Umbilical cord (tissue), 2 donors: ENCODE measurements around the gene NCOA7. TPM values are rescaled to one million over a fixed set of nuclear protein-coding genes. Genes with fewer than 3 reads are reported as not detected.
"Not testable (repeated sequence)": the region's sequence is repeated elsewhere in the genome, so short reads cannot be mapped to it uniquely, and the experiment has no call there.

ENCODE experiments used
- DNase-seq: peaks from one replicate; pipeline ENCODE4 v3.0.0-alpha.2; 2015; ENCODE audit warnings: low spot score
- total RNA-seq: library from RNA; depleted of rRNA; stranded (reverse); fragments of >200 nt; gene quantifications from one replicate; pipeline ENCODE4 v1.2.3, GENCODE V29; 2014; ENCODE audit warnings: low replicate concordance; ENCODE audit not compliant: insufficient read depth

NCOA7 gene
- total RNA-seq, 1 donor from 2014 or later, result 31.3 TPM

DNA sequence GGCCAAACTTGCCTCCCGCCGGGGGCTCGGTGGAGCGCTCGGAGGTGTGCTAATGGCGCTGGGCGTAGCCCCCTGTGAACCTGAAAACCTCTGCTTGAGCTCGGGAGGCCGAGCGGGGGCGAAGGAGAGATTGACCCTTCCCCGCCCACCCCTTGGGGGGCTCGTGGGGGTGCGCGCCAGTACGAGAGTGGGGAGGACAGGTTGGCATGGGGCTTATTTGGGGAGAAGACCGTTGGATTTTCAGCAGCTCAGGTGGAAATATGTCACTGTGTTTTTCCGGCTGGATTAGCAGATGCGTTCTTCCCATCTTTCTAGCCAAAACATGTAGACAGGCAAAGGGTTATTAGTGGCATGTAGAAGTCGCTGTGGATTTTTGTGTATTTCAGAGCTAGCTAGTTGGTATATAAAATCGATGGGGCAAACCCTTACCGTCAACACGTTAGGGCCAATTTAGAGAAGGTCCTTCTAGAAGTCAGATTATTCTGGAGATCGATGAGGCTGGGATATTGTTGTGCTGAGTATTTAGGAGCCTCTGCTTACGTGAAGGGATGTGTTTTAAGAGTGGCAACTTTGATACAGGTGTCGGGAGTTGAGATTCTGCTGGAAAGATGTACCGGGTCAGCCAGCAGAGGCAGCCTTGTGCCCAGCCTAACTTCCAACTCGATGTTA, 525 bp downstream of the NCOA7 start:
- peak; percentile 70 for DNase-seq

DNA sequence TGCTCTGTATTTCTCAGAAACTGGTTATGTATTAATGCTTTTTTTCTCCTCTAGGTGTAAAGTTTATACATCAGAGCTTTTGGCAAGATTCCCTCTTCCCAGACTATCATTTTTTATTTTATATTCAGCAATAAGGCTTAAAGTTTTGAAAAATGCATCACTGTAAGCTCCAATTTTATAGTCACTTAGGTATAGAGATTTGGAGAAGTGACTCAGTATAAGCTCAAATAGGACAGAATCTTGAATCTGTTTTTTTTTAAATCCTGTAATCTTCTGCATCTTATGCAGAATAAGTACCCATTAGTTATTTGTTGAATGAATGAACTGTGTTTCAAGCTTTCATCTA, 1.0 kb downstream of the NCOA7 start:
- DNase-seq, result no peak

DNA sequence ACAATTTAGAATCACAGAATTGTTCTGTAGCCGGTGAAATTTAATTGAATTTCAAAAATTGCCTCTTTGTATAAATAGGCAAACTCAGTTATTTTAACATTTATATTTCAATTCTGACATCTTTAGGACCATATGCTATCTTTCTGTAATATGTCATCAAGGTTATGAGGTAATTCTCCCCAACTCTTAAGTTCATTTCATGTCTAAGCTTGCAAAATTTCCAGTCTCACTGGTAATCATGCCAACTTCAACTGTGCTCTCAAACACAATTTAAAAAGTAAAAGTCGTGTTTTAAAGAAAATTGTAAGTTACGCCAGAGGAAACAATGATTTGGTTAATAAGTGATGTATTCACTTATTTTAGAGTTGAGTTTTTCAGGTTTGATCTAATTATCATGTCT, 1.4 kb downstream of the NCOA7 start:
- peak; percentile 29 for DNase-seq

DNA sequence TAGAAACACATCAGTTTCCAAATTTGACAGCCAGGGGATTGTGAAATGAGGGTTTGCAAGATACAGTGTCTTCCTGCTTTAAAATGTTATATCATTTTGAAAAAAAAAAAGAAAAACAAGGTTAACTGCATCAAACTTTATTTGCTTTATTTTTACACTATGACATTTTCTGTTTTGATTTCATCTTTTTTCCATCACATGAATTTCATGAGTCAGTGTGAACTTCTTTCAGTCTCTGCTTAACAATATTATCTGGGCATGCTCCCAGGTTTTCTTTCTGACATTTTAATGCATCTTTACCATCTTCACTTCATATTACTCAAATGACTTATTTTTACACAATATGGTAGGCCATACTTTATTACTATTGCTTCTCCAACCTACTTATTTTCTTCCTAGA, 1.9 kb downstream of the NCOA7 start:
- peak; percentile 54 for DNase-seq

DNA sequence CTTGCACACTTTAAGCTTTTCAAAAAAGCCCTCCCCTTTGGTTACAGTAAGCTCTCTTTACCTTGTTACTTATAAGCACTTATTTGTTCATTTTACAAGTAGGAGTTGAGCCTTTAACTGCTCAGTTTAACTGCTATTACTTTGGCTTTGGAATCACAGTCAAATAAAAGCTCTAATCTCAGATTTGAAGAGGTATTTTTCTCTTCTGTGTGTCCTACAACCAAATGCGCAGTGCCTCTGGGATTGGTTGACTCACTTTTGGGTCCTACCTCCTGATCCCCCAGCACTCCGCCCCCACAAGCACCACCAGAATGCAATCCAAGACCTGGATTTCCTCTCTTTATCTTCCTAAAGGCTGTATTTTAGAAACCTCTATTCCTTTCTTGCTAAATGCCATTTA, 2.5 kb downstream of the NCOA7 start:
- no peak for DNase-seq

DNA sequence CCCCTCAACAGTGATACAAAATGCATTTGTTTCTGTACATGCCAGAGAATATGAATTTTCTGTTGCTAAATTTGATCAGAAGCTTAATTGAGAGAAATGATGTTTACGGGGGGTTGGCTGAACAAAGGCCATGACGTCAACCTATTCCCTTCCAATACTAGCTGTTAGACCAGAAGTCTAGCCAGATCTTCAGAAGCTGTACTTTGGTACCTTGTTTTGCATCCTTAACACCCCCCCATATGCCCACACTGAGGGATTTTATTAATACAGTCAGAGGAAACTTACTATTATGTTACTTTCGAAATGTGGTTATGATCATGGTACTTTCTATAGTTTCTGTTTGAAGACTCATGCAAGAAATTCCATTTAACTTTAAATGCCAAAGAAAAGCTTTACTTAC, 3.1 kb downstream of the NCOA7 start:
- DNase-seq, result no peak

DNA sequence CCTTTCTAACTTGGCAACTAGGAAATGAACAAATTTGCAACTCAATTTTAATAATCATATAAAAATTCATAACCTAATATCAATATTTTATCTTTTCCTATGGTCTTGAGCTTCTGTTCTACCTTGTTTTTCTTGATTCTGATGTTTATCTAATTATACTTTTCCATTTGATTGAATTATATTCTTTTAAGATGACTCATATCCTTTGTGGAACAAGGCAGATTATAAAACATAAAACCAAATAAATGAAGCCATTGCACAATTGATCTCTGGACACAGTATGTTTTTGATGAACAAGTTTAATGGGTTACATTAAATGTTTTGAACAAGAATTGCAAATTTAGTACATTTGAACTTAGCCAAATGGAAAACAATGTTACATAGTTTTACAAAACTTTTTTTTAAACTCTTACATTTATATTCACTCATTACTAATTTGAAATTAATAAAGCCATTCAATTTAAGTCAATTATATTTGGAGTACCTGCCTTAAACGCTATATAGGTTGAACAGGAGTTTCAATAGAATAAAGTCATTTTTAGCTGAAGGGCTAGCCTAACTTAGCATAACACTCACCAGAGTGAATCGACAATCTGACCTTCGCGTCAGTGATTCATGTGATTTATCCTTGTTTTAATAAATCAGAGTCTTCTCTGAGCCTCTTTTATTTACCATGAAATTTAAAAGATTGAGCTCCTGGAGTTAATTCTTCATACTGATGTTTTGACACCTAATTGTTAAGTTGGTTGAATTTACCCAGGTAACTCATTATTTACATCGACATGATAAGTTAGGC, 3.8 kb downstream of the NCOA7 start:
- no peak for DNase-seq

DNA sequence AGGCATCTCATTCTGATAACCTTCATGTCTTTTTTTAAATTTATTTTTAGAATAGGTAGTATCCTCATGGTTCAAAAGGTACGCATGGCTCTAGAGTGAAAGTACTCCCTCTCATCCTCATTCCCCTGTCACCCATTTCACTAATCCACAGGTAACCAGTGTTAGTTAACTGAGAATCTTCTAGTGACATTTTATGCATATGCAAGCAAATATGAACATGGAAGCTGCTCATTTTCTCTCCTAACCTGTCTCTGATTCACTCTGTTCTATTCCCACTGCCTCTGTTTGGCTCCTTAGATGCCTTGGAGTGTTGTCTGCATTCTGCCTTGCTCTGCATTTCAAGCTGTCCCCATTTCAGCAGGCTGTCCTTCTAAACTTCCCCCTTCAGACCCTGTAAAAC, 4.5 kb downstream of the NCOA7 start:
- DNase-seq, result no peak

DNA sequence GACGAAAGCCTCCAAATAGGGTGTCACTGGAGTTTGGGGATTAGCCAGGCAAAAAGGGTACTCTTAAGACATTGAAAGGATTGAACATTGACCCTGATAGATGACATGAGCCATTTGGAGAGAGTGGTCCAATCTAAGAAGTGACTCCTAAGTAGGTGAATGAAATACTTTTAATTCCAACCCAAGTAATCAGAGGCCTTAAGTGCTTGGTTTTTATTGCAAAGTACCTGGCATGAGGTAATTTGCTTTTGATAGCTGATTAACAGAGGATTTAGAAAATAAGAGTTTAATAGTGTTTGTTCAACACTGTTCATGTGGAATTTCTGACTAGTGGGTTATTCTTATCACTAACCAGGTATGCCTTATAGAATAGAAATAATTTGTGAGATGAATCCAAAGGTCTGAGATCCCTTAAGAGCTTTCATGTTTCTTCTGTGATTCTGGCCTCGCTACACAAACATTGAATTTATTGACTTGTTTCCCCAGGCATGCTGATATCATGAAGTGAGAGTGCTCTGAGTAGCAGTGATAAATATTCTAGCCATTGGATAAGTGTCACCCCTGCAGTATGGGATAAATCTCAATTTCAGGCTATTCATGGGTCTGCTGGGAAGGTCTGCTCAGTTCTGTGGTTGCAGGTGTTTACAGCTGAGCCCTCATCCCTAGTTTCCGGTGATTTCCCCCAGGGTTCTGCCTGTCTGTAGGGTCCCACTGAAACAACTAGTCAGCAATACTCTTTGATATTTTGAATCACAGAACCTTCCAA, 6.5 kb downstream of the NCOA7 start:
- no peak for DNase-seq

DNA sequence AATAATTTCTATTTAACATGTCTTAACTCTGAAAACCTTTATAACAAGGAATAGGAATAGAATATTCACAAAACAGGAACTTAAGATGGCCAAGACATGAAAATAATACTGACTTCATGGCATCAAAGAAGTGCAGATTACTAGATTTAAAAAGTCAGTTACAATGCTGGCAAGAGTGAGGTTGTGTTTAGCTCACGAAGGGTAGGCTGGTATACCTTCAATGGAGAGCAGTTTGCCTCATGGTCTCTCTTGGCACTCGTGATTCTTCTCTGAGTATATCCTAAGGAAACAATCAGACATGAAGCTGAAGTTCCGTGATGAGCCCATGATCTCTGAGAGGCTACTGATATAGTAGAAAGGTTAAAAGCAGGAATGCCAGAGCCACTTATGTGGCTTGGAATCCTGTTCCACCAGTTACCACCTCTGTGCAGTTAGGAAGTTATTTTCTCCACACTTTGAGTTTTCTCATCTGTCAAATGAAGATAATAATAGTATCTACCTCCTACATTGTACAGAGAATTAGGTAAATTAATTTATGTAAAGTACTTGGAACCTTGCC, 7.2 kb downstream of the NCOA7 start:
- DNase-seq, result no peak

DNA sequence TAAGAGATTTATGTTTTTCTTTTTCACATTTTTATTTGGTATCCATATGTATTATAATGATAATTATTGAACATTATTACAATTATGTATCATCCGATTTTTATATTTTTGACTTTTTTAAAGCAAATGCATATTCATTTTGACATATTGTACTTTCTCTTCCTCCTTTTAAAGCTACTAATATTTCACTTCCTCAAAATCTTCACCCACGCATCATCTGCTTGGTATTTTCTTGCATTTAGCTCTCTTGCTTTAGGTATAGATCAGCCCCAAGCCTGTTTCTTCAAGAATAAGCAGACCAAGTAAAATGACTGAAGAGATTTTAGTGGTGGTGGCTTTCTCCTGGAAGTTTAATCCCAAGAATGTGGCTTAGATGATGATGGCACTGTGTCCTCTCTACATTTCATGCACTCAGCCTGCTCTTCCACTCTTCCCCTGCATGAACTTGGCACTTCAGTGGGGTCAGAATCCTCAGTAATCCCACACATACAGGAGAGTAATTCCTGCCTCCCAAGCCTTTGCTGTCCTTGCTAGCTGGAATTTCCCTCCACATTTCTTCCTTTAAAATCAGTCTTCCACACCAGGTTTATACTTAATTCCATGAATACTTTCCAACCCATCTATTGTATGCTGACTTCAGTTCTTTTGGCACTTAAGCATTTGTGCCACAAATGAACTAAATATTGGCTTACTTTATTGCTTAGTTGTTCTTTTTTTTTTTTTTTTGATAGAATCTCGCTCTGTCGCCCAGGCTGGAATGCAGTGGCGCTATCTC, 8.2 kb downstream of the NCOA7 start:
- DNase-seq, result no peak

DNA sequence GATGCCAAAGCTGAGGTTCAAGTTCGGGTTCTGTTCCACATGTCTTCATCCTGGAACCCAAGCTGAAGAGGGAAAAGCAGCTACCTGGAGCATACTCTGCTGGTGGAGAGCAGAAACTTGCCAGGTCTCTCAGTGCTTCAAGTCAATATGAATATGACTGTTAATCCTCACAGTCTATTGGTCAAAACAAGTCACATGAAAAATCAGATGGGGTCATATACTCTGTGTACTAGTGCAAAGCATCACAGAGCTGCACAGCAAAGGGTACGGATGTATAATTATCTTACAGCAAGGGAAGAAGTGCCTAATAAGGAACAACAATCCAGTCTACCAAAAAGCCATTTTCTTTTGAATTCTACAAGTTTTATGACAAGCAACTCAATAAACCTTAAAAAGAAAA, 11.6 kb downstream of the NCOA7 start:
- DNase-seq, result no peak

DNA sequence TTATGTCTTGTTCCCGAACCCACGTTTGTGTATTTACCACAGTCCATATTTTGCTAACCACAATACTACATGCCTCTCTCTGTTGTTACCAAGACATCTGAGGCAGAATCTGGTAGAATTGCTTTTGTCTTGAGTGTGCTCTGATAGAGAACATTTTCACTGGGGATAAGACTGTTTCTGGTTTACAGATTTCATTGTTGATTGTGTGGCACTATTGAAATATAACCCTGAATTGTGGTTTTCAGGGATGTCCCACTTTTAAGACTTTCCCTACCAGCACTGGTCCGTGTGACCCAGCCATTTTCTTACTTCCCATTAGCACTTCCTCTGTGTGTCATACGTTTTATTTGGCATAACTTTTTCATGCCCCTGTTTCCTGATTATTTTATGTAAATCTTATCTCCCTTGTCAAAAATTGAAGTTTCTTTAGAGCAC, 12.2 kb downstream of the NCOA7 start:
- no peak for DNase-seq

DNA sequence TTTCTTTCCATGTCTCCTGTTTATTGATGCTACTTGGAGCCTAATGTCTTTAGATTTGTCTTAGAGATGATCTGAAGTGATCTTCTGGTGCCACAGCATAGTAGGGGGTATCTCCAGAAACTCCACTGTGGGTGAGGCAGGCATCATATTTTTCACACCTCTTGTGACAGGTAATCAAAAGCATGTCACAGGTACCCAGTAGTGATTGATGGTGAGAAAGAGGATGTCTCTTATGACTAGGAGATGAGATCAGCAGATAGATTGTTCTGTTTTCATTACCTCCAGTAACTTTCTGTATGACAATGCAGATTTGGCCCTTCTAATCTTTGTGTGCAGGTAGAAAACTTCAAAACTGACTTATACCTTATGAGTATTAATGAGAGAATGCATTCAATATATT, 13.5 kb downstream of the NCOA7 start:
- no peak for DNase-seq

DNA sequence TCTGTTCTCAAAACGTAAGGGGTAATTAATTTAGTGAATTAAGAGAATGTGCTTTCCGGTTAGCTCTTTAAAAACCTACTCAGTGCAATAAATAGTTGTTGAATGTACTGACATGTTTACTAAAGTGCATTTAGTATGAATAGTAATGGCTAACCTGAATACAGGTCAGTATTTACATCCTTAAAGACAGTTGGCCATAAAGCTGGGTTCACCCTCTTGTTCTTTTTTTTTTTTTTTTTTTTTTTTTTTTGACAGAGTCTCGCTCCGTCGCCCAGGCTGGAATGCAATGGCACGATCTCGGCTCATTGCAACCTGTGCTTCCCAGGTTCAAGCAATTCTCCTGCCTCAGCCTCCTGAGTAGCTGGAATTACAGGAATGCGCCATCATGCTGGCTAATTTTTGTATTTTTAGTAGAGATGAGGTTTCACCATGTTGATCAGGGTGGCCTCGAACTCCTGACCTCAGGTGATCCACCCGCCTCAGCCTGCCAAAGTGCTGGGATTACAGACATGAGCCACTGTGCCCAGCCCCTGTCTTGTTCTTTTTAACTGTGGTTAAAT, 14.2 kb downstream of the NCOA7 start:
- not testable (repeated sequence) for DNase-seq

DNA sequence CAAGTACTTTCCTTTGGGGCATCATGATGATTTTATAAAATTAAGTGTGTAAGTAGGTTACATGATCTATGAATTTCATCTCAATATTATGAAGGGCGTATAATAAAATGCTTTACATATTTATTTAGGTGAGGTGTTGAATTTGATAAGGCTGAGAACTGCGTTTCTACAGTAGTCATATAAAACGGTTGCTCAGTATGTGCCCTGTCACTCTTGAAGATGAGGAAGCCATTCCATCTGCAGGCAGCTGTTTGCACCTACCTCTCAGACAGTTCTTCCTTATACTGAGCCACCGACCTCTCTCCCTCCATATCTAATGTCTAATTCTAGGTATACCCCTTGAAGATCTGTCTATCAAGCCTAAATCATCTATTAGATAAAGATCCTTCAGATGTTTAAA, 16.1 kb downstream of the NCOA7 start:
- DNase-seq, result no peak

DNA sequence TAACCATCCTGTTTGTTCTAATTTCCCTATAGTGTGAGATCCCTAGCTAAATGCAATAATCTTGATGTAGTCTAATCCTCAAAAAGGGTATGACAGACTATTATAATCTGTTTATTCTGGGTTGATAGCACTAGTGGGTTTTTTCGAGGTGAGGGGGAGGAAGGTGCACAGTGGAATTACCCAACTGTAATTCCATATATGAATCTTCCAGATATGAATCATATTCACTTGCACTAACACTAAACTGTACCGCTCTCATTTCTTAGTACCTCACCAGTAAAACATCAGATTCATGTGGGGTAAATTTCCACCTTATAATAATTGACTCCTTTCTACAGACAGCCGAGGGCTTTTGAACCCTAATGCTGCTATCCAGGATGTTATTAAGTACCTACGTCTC, 16.5 kb downstream of the NCOA7 start:
- DNase-seq, result no peak

DNA sequence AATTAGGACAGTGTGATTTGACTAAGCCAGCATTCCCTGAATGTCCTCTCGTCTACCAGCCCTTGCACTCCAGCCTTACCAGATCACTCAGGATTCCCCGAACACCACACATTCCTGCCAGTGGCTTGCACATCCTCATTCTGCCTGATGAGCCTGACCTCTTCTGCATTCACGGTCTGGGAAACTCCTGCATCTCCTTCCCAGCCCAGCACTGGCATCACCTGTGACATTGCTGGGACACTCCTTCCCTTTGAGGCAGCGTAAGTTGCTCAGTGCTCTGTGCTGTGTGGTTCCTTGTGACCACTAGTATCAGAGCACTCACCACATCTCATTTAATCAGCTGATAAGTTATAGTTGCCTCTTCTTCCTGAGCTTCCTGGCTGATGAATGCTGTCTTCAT, 17.3 kb downstream of the NCOA7 start:
- no peak for DNase-seq

DNA sequence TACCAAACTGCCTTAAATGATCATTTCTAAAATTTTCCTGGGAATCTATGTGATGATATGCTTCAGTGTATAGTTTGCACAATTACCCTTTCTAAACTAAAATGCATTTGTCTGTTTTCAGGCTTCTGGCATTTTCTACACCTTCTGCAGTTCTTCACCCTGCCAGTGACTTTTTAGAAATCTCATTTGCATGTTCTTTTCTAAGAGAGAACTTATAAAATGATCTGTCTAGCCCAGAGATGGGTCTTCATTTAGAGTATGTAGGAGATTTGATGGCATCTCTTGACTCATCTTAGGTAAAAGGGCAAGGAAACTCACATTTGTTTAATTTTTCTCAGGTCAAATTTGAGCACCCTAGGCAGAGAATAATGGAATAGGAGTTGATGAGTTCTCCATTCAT, 17.8 kb downstream of the NCOA7 start:
- no peak for DNase-seq

DNA sequence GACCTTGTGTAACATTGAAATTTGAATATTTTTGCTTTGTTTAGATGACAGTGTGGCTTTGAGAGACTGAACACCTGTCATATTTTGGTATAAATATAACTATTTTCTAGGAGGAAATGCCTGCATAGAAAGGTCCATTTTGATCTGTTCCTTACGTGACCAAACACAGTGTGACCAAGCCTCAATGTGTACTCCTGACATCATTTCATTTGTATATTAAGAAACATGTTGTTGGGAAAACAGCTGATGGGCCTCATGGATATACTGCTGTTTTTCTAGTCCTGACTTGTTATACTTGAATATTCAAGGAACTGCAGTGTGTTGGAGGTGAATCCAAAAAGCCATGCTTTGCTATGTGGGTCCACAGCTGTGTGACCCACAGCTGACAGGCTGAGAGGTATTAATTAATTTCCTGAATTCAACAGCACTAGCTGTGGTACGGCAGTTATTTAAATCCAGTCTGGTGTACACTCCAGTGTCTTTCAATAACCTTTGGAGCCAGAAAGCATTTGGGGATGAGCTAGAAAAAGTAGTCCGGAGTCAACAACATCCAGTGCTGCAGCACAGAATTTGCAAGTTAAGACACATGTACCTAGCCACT, 18.9 kb downstream of the NCOA7 start:
- no peak for DNase-seq

DNA sequence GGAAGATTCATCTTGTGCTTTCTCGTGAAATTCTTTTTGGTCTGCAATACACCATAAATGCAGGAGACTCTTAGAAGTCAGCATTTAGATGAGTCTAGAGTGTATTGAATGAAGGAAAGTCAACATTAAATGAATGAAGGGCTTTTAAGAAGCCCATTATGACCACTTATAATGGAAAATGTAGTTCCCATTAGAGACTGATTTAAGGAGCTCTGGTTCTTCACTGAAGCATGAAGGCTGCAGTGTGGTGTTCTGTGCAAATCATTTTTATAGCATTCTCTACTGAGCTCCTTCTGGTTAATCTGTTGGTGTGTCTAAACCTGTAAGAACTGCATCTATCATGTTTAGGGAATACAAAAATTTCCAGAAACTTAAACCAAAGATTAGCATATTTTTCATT, 19.7 kb downstream of the NCOA7 start:
- DNase-seq, result no peak
